Measurements from ENCODE around the gene ELMO1. TPM values are rescaled to one million over a fixed set of nuclear protein-coding genes. Genes with fewer than 3 reads are reported as not detected.

Gene ELMO1
- total RNA-seq, 1 experiment from 2014 or later, result not detected

- H3K27ac ChIP-seq (ENCODE audit: low read length), result no peak overlapping the region
- intact Hi-C loops (cut with micrococcal nuclease), result no loop called here
Measured at GRCh38 chr7:37282093-37282444, 166.6 kb downstream of the ELMO1 start.

GRCh38 chr7:37281368-37282092 lies 167.1 kb downstream of the ELMO1 start:
- Histone ChIP-seq H3K9me3 (ENCODE audit: low read length) (no peaks in the 10 kb centered on the region), H4K20me1 (ENCODE audit: low read length) (no peaks in the 10 kb centered on the region), H3K4me1 (ENCODE audit: insufficient read depth, low read length) (no peaks in the 10 kb centered on the region), H3K27me3 (ENCODE audit: low read length) (no peaks in the 10 kb centered on the region), H3K4me3 (ENCODE audit: low read length) (no peak overlapping the region), H3K9ac (ENCODE audit: low read length) (no peak overlapping the region), H3K79me2 (ENCODE audit: low read length) (no peaks in the 10 kb centered on the region), H3K4me2 (ENCODE audit: low read length) (no peak overlapping the region), H3K36me3 (ENCODE audit: low read depth, low read length) (no peaks in the 10 kb centered on the region; the same call in 1 of the 2 replicates), H3K27ac (ENCODE audit: low read length) (no peak overlapping the region), H3K9me2 (replicated peaks; ENCODE audit: low read length) (no peaks in the 10 kb centered on the region), H2AFZ (ENCODE audit: low read length) (no peak overlapping the region), H3F3A (ENCODE audit: low read length, unreplicated experiment) (no peaks in the 10 kb centered on the region)
- TF ChIP-seq EZH2phosphoT487 (IDR thresholded peaks at IDR 0.05; ENCODE audit: borderline replicate concordance, low read length), result no peak
- no peak for TF ChIP-seq CTCF (conservative IDR thresholded peaks at IDR 0.05; ENCODE audit: low read depth, low read length)
- no peak for TF ChIP-seq EZH2 (IDR thresholded peaks at IDR 0.05; ENCODE audit: low read length, unreplicated experiment)
- intact Hi-C loops (cut with micrococcal nuclease), result no loop called here
- no peak for ATAC-seq
- POLR2A ChIA-PET (ENCODE audit: unreplicated experiment), result no interaction called here
- CTCF ChIA-PET, result no interaction called here
- BruUV-seq (replicated peaks), result no TSS peak
- DNase-seq, result no peak

More at GRCh38 chr7:37282093-37282444, 166.6 kb downstream of the ELMO1 start:
- Histone ChIP-seq H4K20me1 (ENCODE audit: low read length) (no peaks in the 10 kb centered on the region), H3F3A (ENCODE audit: low read length, unreplicated experiment) (no peaks in the 10 kb centered on the region), H3K27me3 (ENCODE audit: low read length) (no peaks in the 10 kb centered on the region), H3K4me1 (ENCODE audit: insufficient read depth, low read length) (no peaks in the 10 kb centered on the region), H3K79me2 (ENCODE audit: low read length) (no peaks in the 10 kb centered on the region), H3K9me3 (ENCODE audit: low read length) (no peaks in the 10 kb centered on the region), H3K4me3 (ENCODE audit: low read length) (no peak overlapping the region), H3K9me2 (replicated peaks; ENCODE audit: low read length) (no peaks in the 10 kb centered on the region), H3K4me2 (ENCODE audit: low read length) (no peak overlapping the region), H3K9ac (ENCODE audit: low read length) (no peak overlapping the region), H3K36me3 (ENCODE audit: low read depth, low read length) (no peaks in the 10 kb centered on the region; the same call in 1 of the 2 replicates), H2AFZ (ENCODE audit: low read length) (no peak overlapping the region)
- DNase-seq, result no peak
- no TSS peak for BruUV-seq (replicated peaks)
- ChIA-PET POLR2A (ENCODE audit: unreplicated experiment) (no interaction called here), CTCF (no interaction called here)
- no peak for ATAC-seq
- TF ChIP-seq EZH2phosphoT487 (IDR thresholded peaks at IDR 0.05; ENCODE audit: borderline replicate concordance, low read length) (no peak), EZH2 (IDR thresholded peaks at IDR 0.05; ENCODE audit: low read length, unreplicated experiment) (no peak), CTCF (conservative IDR thresholded peaks at IDR 0.05; ENCODE audit: low read depth, low read length) (no peak)

- H3K36me3 ChIP-seq (ENCODE audit: low read depth, low read length), result no peaks in the 10 kb centered on the region
- ChIA-PET CTCF (no interaction called here), POLR2A (ENCODE audit: unreplicated experiment) (no interaction called here)
- H3K27me3 ChIP-seq (ENCODE audit: low read length), result no peaks in the 10 kb centered on the region
- no peak for ATAC-seq
- H2AFZ ChIP-seq (ENCODE audit: low read length), result no peak overlapping the region
- TF ChIP-seq EZH2 (IDR thresholded peaks at IDR 0.05; ENCODE audit: low read length, unreplicated experiment), result no peak
- no peak for TF ChIP-seq EZH2phosphoT487 (IDR thresholded peaks at IDR 0.05; ENCODE audit: borderline replicate concordance, low read length)
- TF ChIP-seq CTCF (conservative IDR thresholded peaks at IDR 0.05; ENCODE audit: low read depth, low read length), result no peak
- no peaks in the 10 kb centered on the region for H3F3A ChIP-seq (ENCODE audit: low read length, unreplicated experiment)
- no peaks in the 10 kb centered on the region for H3K4me1 ChIP-seq (ENCODE audit: insufficient read depth, low read length)
- no peak for DNase-seq
- no peaks in the 10 kb centered on the region for H3K9me3 ChIP-seq (ENCODE audit: low read length)
- H3K4me2 ChIP-seq (ENCODE audit: low read length), result no peak overlapping the region
- no TSS peak for BruUV-seq (replicated peaks)
- intact Hi-C loops (cut with micrococcal nuclease), result no loop called here
- no peak overlapping the region for H3K9ac ChIP-seq (ENCODE audit: low read length)
- H3K27ac ChIP-seq (ENCODE audit: low read length), result no peak overlapping the region
- H3K79me2 ChIP-seq (ENCODE audit: low read length), result no peaks in the 10 kb centered on the region
- H4K20me1 ChIP-seq (ENCODE audit: low read length), result no peaks in the 10 kb centered on the region
- H3K4me3 ChIP-seq (ENCODE audit: low read length), result no peak overlapping the region
- no peaks in the 10 kb centered on the region for H3K9me2 ChIP-seq (replicated peaks; ENCODE audit: low read length)
Measured at GRCh38 chr7:37277513-37277912, 171.2 kb downstream of the ELMO1 start.
